A549 (cell line): Measurements from ENCODE around the gene MYH15.

Source experiments
- EHF ChIP-seq: fragments of 250-450 bp; sonication (Bioruptor Pico); IDR thresholded peaks from 2 replicates; pipeline ENCODE4 v1.5.0; 2020; ENCODE audit warnings: mild to moderate bottlenecking
- EP300 ChIP-seq, 2 experiments: fragments of >200 bp; sonication (Bioruptor Twin); formaldehyde crosslinking; IDR thresholded peaks; 2 replicates in 1 of 2; 3 replicates in 1 of 2; pipeline ENCODE4 v1.6.1; 2016 to 2017
- FOSL2 ChIP-seq, 2 experiments: fragments of 450-650 bp in 1 of 2; fragments of >200 bp in 1 of 2; sonication (Bioruptor Twin) in 1 of 2; formaldehyde crosslinking; IDR thresholded peaks; 2 replicates each; pipeline versions ENCODE4 v1.5.0 to v1.6.1; 2016 to 2020; ENCODE audit warnings: mild to moderate bottlenecking in 1 of 2, moderate library complexity in 1 of 2
- HOXA7 ChIP-seq: fragments of 250-450 bp; sonication (Bioruptor Pico); IDR thresholded peaks from 2 replicates; pipeline ENCODE4 v1.5.0; 2020; ENCODE audit warnings: mild to moderate bottlenecking, moderate library complexity
- KDM1A ChIP-seq: fragments of 200-600 bp; sonication (generic); IDR thresholded peaks from 2 replicates; pipeline ENCODE4 v1.6.1; 2016; ENCODE audit warnings: low read depth, mild to moderate bottlenecking
- NR3C1 ChIP-seq: fragments of >200 bp; sonication (Bioruptor Twin); formaldehyde crosslinking; IDR thresholded peaks from 3 replicates; pipeline ENCODE4 v1.6.1; 2017
- POLR2A ChIP-seq: IDR thresholded peaks from 2 replicates; pipeline ENCODE4 v1.6.1; 2012; ENCODE audit warnings: mild to moderate bottlenecking, low read length
- RARB ChIP-seq: fragments of 250-450 bp; sonication (Bioruptor Pico); IDR thresholded peaks from 2 replicates; pipeline ENCODE4 v1.8.0; 2021; ENCODE audit warnings: mild to moderate bottlenecking, moderate library complexity
- RCOR1 ChIP-seq: fragments of 150-350 bp; IDR thresholded peaks from 2 replicates; pipeline ENCODE4 v1.6.1; 2014; ENCODE audit warnings: antibody characterized with exemption, low read length, low read depth
- SMC3 ChIP-seq: fragments of >200 bp; sonication (Bioruptor Twin); formaldehyde crosslinking; IDR thresholded peaks from 3 replicates; pipeline ENCODE4 v1.6.1; 2018; ENCODE audit warnings: inconsistent platforms
- SREBF2 ChIP-seq: fragments of 450-650 bp; IDR thresholded peaks from 2 replicates; pipeline ENCODE4 v1.6.1; 2014; ENCODE audit warnings: mild to moderate bottlenecking, moderate library complexity
- TF ChIP-seq, protein P1 (sequence below): fragments of >200 bp; sonication (Bioruptor Twin); formaldehyde crosslinking; IDR thresholded peaks from 3 replicates; pipeline ENCODE4 v1.5.1; 2016
- TF ChIP-seq, protein P2 (sequence below): fragments of 200-600 bp; sonication (generic); IDR thresholded peaks from 2 replicates; pipeline ENCODE4 v1.6.1; 2016; ENCODE audit warnings: antibody characterized with exemption, mild to moderate bottlenecking, moderate library complexity
- TF ChIP-seq, protein P3 (sequence below): fragments of 450-650 bp; IDR thresholded peaks from 2 replicates; pipeline ENCODE4 v1.6.1; 2014; ENCODE audit warnings: antibody characterized with exemption

DNA sequence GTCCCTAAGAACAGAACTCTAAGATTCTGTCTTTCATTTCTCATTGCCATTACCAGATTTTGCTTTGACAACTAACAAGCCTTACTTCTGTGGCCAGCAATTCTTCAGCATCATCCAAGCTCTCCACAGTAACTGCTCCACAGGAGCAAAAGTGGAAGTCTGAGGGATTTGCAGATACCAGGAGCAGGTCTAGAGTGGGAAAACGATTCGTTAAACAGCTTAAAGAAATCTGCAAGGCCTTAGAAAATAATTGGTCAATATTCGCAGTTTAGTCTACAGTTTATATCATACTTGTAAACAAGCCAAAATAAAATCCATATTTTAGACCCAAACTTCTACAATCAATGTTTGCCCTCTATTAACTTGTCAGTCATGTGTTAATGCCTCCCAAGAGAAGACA is 24.1 kb downstream of the MYH15 start:
- TF ChIP-seq, protein P1, sequence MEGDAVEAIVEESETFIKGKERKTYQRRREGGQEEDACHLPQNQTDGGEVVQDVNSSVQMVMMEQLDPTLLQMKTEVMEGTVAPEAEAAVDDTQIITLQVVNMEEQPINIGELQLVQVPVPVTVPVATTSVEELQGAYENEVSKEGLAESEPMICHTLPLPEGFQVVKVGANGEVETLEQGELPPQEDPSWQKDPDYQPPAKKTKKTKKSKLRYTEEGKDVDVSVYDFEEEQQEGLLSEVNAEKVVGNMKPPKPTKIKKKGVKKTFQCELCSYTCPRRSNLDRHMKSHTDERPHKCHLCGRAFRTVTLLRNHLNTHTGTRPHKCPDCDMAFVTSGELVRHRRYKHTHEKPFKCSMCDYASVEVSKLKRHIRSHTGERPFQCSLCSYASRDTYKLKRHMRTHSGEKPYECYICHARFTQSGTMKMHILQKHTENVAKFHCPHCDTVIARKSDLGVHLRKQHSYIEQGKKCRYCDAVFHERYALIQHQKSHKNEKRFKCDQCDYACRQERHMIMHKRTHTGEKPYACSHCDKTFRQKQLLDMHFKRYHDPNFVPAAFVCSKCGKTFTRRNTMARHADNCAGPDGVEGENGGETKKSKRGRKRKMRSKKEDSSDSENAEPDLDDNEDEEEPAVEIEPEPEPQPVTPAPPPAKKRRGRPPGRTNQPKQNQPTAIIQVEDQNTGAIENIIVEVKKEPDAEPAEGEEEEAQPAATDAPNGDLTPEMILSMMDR: no peak
- TF ChIP-seq, protein P2, sequence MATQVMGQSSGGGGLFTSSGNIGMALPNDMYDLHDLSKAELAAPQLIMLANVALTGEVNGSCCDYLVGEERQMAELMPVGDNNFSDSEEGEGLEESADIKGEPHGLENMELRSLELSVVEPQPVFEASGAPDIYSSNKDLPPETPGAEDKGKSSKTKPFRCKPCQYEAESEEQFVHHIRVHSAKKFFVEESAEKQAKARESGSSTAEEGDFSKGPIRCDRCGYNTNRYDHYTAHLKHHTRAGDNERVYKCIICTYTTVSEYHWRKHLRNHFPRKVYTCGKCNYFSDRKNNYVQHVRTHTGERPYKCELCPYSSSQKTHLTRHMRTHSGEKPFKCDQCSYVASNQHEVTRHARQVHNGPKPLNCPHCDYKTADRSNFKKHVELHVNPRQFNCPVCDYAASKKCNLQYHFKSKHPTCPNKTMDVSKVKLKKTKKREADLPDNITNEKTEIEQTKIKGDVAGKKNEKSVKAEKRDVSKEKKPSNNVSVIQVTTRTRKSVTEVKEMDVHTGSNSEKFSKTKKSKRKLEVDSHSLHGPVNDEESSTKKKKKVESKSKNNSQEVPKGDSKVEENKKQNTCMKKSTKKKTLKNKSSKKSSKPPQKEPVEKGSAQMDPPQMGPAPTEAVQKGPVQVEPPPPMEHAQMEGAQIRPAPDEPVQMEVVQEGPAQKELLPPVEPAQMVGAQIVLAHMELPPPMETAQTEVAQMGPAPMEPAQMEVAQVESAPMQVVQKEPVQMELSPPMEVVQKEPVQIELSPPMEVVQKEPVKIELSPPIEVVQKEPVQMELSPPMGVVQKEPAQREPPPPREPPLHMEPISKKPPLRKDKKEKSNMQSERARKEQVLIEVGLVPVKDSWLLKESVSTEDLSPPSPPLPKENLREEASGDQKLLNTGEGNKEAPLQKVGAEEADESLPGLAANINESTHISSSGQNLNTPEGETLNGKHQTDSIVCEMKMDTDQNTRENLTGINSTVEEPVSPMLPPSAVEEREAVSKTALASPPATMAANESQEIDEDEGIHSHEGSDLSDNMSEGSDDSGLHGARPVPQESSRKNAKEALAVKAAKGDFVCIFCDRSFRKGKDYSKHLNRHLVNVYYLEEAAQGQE: no peak
- TF ChIP-seq KDM1A: no peak
- no peak for TF ChIP-seq POLR2A
- no peak for TF ChIP-seq RARB (CRISPR knock-in tag)
- no peak for TF ChIP-seq RCOR1
- TF ChIP-seq SREBF2: no peak
- no peak for TF ChIP-seq SMC3
- TF ChIP-seq, protein P3, sequence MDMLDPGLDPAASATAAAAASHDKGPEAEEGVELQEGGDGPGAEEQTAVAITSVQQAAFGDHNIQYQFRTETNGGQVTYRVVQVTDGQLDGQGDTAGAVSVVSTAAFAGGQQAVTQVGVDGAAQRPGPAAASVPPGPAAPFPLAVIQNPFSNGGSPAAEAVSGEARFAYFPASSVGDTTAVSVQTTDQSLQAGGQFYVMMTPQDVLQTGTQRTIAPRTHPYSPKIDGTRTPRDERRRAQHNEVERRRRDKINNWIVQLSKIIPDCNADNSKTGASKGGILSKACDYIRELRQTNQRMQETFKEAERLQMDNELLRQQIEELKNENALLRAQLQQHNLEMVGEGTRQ: no peak
- TF ChIP-seq NR3C1: no peak
- TF ChIP-seq FOSL2 (IDR thresholded peaks at IDR 0.05): no peak
- TF ChIP-seq FOSL2 (CRISPR knock-in tag; IDR thresholded peaks at IDR 0.05): no peak
- TF ChIP-seq EP300 (IDR thresholded peaks at IDR 0.05): no peak
- no peak for TF ChIP-seq HOXA7 (CRISPR knock-in tag)
- no peak for TF ChIP-seq EHF (CRISPR knock-in tag)
